H1 (cell line): ENCODE measurements around the gene PLCL2.

Source experiments
- PHF8 ChIP-seq: fragments of 200-600 bp; sonication (generic); conservative IDR thresholded peaks from 2 replicates; pipeline ENCODE4 v1.7.1; 2012; ENCODE audit warnings: low read depth, mild to moderate bottlenecking, inconsistent platforms, low read length, moderate library complexity
- RFX5 ChIP-seq: IDR thresholded peaks from 2 replicates; pipeline ENCODE4 v1.6.1; 2011; ENCODE audit warnings: low read depth, low read length, improper control_type of control experiment, borderline replicate concordance
- SRF ChIP-seq: IDR thresholded peaks from 2 replicates; pipeline ENCODE4 v1.6.1; 2011; ENCODE audit warnings: mild to moderate bottlenecking, low read depth, low read length, moderate library complexity
- TF ChIP-seq, protein P1 (sequence below), 3 experiments: IDR thresholded peaks; 1 replicate in 2 of 3; 2 replicates in 1 of 3; pipeline versions ENCODE4 v1.5.1 to v1.6.1; 2011; ENCODE audit warnings: low read length in 3 of 3, mild to moderate bottlenecking in 3 of 3, inconsistent platforms in 2 of 3, low read depth in 1 of 3, moderate library complexity in 1 of 3; ENCODE audit not compliant: insufficient read depth in 1 of 3; ENCODE audit errors: control extremely low read depth in 1 of 3
- TF ChIP-seq, protein P2 (sequence below): IDR thresholded peaks from 2 replicates; pipeline ENCODE4 v1.6.1; 2012; ENCODE audit warnings: inconsistent platforms

DNA sequence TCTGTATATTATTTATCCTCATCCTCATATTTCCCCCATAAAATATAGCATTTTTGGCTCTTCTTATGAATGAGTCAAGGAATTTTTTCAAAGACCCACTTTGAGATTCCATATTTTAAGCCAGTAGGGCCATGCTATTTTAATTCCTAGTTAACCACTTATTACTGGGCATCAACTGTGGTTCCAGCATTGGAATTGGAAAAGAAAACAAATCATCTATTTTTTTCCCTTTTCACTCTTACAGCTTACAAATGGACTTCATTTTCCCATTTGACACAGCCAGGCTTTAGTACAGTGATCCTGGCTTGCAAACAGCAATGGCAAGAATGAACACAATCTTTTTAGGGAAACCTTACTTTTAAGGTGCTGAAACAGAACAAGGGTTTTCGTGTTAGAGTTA is 19.4 kb upstream of the PLCL2 start:
- TF ChIP-seq, protein P1, sequence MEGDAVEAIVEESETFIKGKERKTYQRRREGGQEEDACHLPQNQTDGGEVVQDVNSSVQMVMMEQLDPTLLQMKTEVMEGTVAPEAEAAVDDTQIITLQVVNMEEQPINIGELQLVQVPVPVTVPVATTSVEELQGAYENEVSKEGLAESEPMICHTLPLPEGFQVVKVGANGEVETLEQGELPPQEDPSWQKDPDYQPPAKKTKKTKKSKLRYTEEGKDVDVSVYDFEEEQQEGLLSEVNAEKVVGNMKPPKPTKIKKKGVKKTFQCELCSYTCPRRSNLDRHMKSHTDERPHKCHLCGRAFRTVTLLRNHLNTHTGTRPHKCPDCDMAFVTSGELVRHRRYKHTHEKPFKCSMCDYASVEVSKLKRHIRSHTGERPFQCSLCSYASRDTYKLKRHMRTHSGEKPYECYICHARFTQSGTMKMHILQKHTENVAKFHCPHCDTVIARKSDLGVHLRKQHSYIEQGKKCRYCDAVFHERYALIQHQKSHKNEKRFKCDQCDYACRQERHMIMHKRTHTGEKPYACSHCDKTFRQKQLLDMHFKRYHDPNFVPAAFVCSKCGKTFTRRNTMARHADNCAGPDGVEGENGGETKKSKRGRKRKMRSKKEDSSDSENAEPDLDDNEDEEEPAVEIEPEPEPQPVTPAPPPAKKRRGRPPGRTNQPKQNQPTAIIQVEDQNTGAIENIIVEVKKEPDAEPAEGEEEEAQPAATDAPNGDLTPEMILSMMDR (IDR thresholded peaks at IDR 0.05; ENCODE audit: control extremely low read depth in 1 of 3, insufficient read depth in 1 of 3, low read depth in 1 of 3, low read length in 3 of 3), result no peak
- no peak for TF ChIP-seq SRF
- TF ChIP-seq, protein P2, sequence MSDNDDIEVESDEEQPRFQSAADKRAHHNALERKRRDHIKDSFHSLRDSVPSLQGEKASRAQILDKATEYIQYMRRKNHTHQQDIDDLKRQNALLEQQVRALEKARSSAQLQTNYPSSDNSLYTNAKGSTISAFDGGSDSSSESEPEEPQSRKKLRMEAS, result no peak
- TF ChIP-seq RFX5, result no peak
- no peak for TF ChIP-seq PHF8
